Measurements from ENCODE around the gene MYZAP.

DNA sequence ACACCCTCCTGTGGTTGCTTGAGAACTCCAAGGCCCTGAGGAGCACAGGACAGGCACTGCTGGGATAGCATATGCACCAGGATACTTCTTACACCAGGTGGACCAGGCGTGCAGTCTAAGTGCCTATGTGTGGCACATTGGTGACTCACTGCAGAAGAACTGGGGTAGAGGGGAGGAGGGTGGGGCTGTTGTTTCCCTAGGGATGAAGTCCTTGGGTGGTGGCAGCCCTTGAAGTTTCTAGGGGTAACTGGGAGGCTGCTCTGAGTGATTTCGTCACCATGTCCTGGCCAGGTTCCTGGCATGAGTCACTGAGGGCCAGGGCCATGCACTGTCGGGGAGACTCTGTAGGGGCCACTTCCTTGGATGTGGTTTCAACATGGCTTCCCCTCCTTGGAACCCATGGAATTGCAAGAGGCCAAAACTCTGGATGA lies 15.9 kb downstream of the MYZAP start:
- TF ChIP-seq SMARCA4 (IDR thresholded peaks at IDR 0.05) (no peak), TAF1 (IDR thresholded peaks at IDR 0.05; ENCODE audit: control insufficient read depth, extremely low read depth, insufficient read depth, low read length, severe bottlenecking) (no peak), SIRT6 (IDR thresholded peaks at IDR 0.05; ENCODE audit: low read depth, low read length) (no peak), SMAD4 (CRISPR knock-in tag; conservative IDR thresholded peaks at IDR 0.05) (no peak), HNRNPUL1 (IDR thresholded peaks at IDR 0.05; ENCODE audit: low read length) (no peak), POLR2A (conservative IDR thresholded peaks at IDR 0.05) (no peak), BRCA1 (IDR thresholded peaks at IDR 0.05) (no peak), BRCA1 (CRISPR knock-in tag; IDR thresholded peaks at IDR 0.05) (no peak)
- TF ChIP-seq, protein P1, sequence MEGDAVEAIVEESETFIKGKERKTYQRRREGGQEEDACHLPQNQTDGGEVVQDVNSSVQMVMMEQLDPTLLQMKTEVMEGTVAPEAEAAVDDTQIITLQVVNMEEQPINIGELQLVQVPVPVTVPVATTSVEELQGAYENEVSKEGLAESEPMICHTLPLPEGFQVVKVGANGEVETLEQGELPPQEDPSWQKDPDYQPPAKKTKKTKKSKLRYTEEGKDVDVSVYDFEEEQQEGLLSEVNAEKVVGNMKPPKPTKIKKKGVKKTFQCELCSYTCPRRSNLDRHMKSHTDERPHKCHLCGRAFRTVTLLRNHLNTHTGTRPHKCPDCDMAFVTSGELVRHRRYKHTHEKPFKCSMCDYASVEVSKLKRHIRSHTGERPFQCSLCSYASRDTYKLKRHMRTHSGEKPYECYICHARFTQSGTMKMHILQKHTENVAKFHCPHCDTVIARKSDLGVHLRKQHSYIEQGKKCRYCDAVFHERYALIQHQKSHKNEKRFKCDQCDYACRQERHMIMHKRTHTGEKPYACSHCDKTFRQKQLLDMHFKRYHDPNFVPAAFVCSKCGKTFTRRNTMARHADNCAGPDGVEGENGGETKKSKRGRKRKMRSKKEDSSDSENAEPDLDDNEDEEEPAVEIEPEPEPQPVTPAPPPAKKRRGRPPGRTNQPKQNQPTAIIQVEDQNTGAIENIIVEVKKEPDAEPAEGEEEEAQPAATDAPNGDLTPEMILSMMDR (IDR thresholded peaks at IDR 0.05 in 2 of 3, conservative IDR thresholded peaks at IDR 0.05 in 1 of 3; ENCODE audit: insufficient read depth in 2 of 3, low read depth in 1 of 3, low read length in 3 of 3), result no peak
- TF ChIP-seq, protein P2, sequence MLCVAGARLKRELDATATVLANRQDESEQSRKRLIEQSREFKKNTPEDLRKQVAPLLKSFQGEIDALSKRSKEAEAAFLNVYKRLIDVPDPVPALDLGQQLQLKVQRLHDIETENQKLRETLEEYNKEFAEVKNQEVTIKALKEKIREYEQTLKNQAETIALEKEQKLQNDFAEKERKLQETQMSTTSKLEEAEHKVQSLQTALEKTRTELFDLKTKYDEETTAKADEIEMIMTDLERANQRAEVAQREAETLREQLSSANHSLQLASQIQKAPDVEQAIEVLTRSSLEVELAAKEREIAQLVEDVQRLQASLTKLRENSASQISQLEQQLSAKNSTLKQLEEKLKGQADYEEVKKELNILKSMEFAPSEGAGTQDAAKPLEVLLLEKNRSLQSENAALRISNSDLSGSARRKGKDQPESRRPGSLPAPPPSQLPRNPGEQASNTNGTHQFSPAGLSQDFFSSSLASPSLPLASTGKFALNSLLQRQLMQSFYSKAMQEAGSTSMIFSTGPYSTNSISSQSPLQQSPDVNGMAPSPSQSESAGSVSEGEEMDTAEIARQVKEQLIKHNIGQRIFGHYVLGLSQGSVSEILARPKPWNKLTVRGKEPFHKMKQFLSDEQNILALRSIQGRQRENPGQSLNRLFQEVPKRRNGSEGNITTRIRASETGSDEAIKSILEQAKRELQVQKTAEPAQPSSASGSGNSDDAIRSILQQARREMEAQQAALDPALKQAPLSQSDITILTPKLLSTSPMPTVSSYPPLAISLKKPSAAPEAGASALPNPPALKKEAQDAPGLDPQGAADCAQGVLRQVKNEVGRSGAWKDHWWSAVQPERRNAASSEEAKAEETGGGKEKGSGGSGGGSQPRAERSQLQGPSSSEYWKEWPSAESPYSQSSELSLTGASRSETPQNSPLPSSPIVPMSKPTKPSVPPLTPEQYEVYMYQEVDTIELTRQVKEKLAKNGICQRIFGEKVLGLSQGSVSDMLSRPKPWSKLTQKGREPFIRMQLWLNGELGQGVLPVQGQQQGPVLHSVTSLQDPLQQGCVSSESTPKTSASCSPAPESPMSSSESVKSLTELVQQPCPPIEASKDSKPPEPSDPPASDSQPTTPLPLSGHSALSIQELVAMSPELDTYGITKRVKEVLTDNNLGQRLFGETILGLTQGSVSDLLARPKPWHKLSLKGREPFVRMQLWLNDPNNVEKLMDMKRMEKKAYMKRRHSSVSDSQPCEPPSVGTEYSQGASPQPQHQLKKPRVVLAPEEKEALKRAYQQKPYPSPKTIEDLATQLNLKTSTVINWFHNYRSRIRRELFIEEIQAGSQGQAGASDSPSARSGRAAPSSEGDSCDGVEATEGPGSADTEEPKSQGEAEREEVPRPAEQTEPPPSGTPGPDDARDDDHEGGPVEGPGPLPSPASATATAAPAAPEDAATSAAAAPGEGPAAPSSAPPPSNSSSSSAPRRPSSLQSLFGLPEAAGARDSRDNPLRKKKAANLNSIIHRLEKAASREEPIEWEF (CRISPR knock-in tag; IDR thresholded peaks at IDR 0.05), result no peak
